Spleen (tissue), 11 donors: ENCODE data around the gene GLRX2. TPM values are rescaled to one million over a fixed set of nuclear protein-coding genes. Genes with fewer than 3 reads are reported as not detected.

ENCODE experiments used
- DNase-seq: peaks from one replicate; pipeline ENCODE4 v3.0.0-alpha.2; 2020
- H3K27ac ChIP-seq, 8 donors: fragments of 200-600 bp; sonication (generic) in 7 of 8; 1 replicate in 4 of 8; 2 replicates in 4 of 8; pipeline versions ENCODE4 v1.5.0 to v1.8.0; 2016 to 2021; ENCODE audit warnings: inconsistent platforms in 4 of 8, mild to moderate bottlenecking in 4 of 8, moderate library complexity in 1 of 8
- H3K27me3 ChIP-seq, 7 donors: fragments of 200-600 bp; sonication (generic) in 6 of 7; replicated peaks in 1 of 7; 1 replicate in 4 of 7; 2 replicates in 3 of 7; pipeline versions ENCODE4 v1.5.0 to v1.8.0; 2016 to 2021; ENCODE audit warnings: inconsistent platforms in 3 of 7, mild to moderate bottlenecking in 1 of 7
- H3K36me3 ChIP-seq, 6 donors: fragments of 200-600 bp; sonication (generic) in 5 of 6; 1 replicate in 4 of 6; 2 replicates in 2 of 6; pipeline versions ENCODE4 v1.5.0 to v1.8.0; 2016 to 2021; ENCODE audit warnings: inconsistent platforms in 2 of 6
- H3K4me1 ChIP-seq, 6 donors: fragments of 200-600 bp; sonication (generic) in 5 of 6; 1 replicate in 3 of 6; 2 replicates in 3 of 6; pipeline versions ENCODE4 v1.5.0 to v1.8.0; 2016 to 2021; ENCODE audit warnings: inconsistent platforms in 3 of 6
- H3K4me3 ChIP-seq, 8 donors: fragments of 200-600 bp; sonication (generic) in 7 of 8; 1 replicate in 4 of 8; 2 replicates in 4 of 8; pipeline versions ENCODE4 v1.5.0 to v1.8.0; 2016 to 2021; ENCODE audit warnings: inconsistent platforms in 4 of 8, mild to moderate bottlenecking in 4 of 8, moderate library complexity in 2 of 8
- H3K9me3 ChIP-seq, 8 donors: fragments of 200-600 bp; sonication (generic) in 7 of 8; 1 replicate in 4 of 8; 2 replicates in 4 of 8; pipeline versions ENCODE4 v1.5.0 to v1.8.0; 2016 to 2021; ENCODE audit warnings: inconsistent platforms in 4 of 8
- POLR2A ChIP-seq, 3 donors: fragments of 450-650 bp; IDR thresholded peaks; one replicate each; pipeline ENCODE4 v1.5.1; 2017; ENCODE audit warnings: antibody characterized with exemption in 3 of 3, mild to moderate bottlenecking in 1 of 3
- POLR2AphosphoS5 ChIP-seq, 3 donors: sonication (generic); formaldehyde crosslinking; IDR thresholded peaks; one replicate each; pipeline ENCODE4 v1.5.1; 2017; ENCODE audit warnings: antibody characterized with exemption in 3 of 3
- WGBS, 5 donors: extraction: QIAGEN DNeasy Blood & Tissue Kit in 3 of 5; methylation state at CpG; one replicate each; pipeline versions ENCODE4 v1.1.5 to v1.1.7; 2013 to 2018; 5-methylcytosine and 5-hydroxymethylcytosine counted together
- intact Hi-C: fragments of 100-400 bp; cut with DNase I; formaldehyde crosslinking; loops from one replicate; pipeline ENCODE4 v1.15.0; 2023; ENCODE audit warnings: low total_unique reads
- polyA plus RNA-seq, 3 donors: library from polyadenylated mRNA; stranded (reverse); fragments of 200-250 nt; gene quantifications; one replicate each; pipeline ENCODE4 v1.2.1, GENCODE V29; 2013
- total RNA-seq, 7 donors: library from RNA; depleted of rRNA in 3 of 7; stranded (reverse); fragments of >200 nt in 3 of 7; fragmentation: NEBNext Ultra II Directional in 4 of 7; extraction: Animal tissue kit (Norgen Biotek cat#: 25700) in 4 of 7; gene quantifications; one replicate each; pipeline versions ENCODE4 v1.1.0 to v1.2.1, GENCODE V29; 2016 to 2021
- TF ChIP-seq, protein P1 (sequence below), 11 experiments: fragments of 200-600 bp in 7 of 11; fragments of 450-650 bp in 4 of 11; sonication (generic) in 4 of 11; IDR thresholded peaks in 8 of 11; conservative IDR thresholded peaks in 3 of 11; 1 replicate in 7 of 11; 2 replicates in 4 of 11; pipeline versions ENCODE4 v1.4.0 to v1.8.0; 2016 to 2021; ENCODE audit warnings: antibody characterized with exemption in 11 of 11, inconsistent platforms in 4 of 11, mild to moderate bottlenecking in 1 of 11
- donor health status: healthy with polysubstance abuse.
- donor health status: DM: no; HTN: no; CAD: no; lungs with moderate emphysema.
- donor health status: DM: no; HTN: no; CAD: no.
- donor health status: Bipolar disorder and iron deficiency.
- donor health status: healthy.
- donor health status: DM: no; HTN: no; CAD: no.
- donor health status: DM: yes; HTN: yes; CAD: no.

GLRX2 gene
- total and polyA plus RNA-seq, 10 donors: 5.9 to 20.0 (median 11.0) TPM

DNA sequence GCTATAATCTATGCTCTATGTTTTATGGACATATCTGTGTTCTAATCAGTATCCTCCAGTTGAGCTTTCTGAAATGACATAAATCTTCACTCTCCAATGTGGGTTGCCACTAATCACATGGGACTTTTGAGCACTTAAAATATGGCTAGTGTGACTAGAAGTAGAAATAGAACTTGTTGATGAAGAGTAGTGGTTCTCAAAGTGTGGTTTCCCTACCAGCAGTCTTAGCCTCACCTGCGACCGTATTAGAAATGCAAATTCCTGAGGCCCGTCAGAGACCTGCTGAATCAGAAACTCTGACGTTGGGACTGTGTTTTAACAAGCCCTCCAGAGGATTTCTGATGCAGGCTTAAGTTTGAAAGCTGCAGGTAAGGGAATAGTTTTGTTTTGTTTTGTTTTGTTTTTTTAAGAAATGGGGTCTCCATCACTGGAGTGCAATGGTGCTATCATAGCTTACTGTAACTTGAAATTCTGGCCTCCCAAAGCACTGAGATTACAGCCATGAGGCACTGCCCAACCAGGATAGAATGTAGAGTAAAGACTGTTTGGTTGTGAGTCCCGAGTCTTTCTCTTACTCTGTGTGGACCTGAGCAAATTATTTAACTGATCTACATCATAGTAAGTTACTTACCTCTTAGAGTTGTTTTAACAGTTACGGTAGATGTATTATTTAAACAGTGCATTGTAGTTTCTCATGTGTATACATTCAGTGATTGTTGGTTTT lies 21.7 kb downstream of the GLRX2 start:
- Histone ChIP-seq H3K36me3 (peaks cover 0 to 91% (median 47%) of the 10 kb centered on the region in 6 donors), H3K4me1 (no peaks in the 10 kb centered on the region), H3K4me3 (no peak overlapping the region), H3K9me3 (no peaks in the 10 kb centered on the region), H3K27ac (no peak overlapping the region), H3K27me3 (no peaks in the 10 kb centered on the region)
- WGBS, 5 donors: 80 to 89% (median 85%) methylated on average over 6 of the region's 6 CpGs
- DNase-seq: no peak
- intact Hi-C loops: no loop called here
- no peak for TF ChIP-seq POLR2AphosphoS5 (IDR thresholded peaks at IDR 0.05)
- no peak for TF ChIP-seq POLR2A (IDR thresholded peaks at IDR 0.05)
- TF ChIP-seq, protein P1, sequence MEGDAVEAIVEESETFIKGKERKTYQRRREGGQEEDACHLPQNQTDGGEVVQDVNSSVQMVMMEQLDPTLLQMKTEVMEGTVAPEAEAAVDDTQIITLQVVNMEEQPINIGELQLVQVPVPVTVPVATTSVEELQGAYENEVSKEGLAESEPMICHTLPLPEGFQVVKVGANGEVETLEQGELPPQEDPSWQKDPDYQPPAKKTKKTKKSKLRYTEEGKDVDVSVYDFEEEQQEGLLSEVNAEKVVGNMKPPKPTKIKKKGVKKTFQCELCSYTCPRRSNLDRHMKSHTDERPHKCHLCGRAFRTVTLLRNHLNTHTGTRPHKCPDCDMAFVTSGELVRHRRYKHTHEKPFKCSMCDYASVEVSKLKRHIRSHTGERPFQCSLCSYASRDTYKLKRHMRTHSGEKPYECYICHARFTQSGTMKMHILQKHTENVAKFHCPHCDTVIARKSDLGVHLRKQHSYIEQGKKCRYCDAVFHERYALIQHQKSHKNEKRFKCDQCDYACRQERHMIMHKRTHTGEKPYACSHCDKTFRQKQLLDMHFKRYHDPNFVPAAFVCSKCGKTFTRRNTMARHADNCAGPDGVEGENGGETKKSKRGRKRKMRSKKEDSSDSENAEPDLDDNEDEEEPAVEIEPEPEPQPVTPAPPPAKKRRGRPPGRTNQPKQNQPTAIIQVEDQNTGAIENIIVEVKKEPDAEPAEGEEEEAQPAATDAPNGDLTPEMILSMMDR (IDR thresholded peaks at IDR 0.05 in 8 of 11, conservative IDR thresholded peaks at IDR 0.05 in 3 of 11): no peak

DNA sequence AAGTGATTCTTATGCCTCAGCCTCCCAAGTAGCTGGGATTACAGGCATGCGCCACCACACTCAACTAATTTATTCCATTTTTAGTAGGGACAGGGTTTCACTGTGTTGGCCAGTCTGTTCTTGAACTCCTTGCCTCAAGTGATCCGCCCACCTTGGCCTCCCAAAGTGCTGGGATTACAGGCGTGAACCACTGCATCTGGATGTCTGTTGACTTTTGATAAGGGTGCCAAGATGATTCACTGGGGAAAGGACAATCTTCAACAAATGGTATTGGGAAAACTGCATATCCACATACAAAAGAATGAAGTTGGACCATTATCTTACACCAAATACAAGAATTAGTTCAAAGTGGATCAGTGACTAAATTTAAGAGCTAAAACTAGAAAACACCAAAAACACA lies 26.0 kb downstream of the GLRX2 start:
- no peak overlapping the region for H3K27ac ChIP-seq
- peaks cover 0 to 80% (median 61%) of the 10 kb centered on the region in 6 donors for H3K36me3 ChIP-seq
- WGBS, 5 donors: 93 to 98% (median 97%) methylated on average over 3 of the region's 3 CpGs
- no peak for DNase-seq
- H3K4me3 ChIP-seq: no peak overlapping the region
- intact Hi-C loops: no loop called here
- no peaks in the 10 kb centered on the region for H3K9me3 ChIP-seq
- no peaks in the 10 kb centered on the region for H3K27me3 ChIP-seq
- no peak for TF ChIP-seq POLR2AphosphoS5 (IDR thresholded peaks at IDR 0.05)
- TF ChIP-seq, protein P1 (IDR thresholded peaks at IDR 0.05 in 8 of 11, conservative IDR thresholded peaks at IDR 0.05 in 3 of 11): no peak
- TF ChIP-seq POLR2A (IDR thresholded peaks at IDR 0.05): no peak
- no peaks in the 10 kb centered on the region for H3K4me1 ChIP-seq

- no peak for TF ChIP-seq POLR2AphosphoS5 (IDR thresholded peaks at IDR 0.05)
- TF ChIP-seq, protein P1 (IDR thresholded peaks at IDR 0.05 in 8 of 11, conservative IDR thresholded peaks at IDR 0.05 in 3 of 11): no peak
- no peak for TF ChIP-seq POLR2A (IDR thresholded peaks at IDR 0.05)
- no peak overlapping the region for H3K27ac ChIP-seq
- no peak overlapping the region for H3K4me3 ChIP-seq
- intact Hi-C loops: no loop called here
- H3K36me3 ChIP-seq: peaks cover 0 to 74% (median 51%) of the 10 kb centered on the region in 6 donors
- no peaks in the 10 kb centered on the region for H3K4me1 ChIP-seq
- DNase-seq: no peak
- H3K27me3 ChIP-seq: no peaks in the 10 kb centered on the region
- no peaks in the 10 kb centered on the region for H3K9me3 ChIP-seq
Measured at GRCh38 chr1:193077991-193078390, 27.2 kb downstream of the GLRX2 start.

DNA sequence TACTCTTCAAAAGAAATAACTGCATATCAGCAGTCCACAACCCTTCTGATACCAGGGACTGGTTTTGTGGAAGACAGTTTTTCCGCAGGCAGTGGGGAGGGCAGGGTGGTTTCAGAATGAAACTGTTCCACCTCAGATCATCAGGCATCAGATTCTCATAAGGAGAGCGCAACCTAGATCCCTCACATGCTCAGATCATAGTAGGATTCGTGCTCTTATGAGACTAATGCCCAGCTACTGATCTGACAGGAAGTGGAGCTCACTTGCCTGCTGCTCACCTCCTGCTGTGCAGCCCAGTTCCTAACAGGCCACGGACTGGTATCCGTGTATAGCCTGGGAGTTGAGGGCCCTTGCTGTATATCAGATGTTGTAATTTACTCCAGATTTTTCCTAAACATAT lies 34.3 kb downstream of the GLRX2 start:
- Histone ChIP-seq H3K4me3 (no peak overlapping the region), H3K36me3 (peaks cover 0 to 14% (median 6%) of the 10 kb centered on the region in 6 donors), H3K9me3 (no peaks in the 10 kb centered on the region), H3K4me1 (peaks cover 14 to 42% (median 18%) of the 10 kb centered on the region in 6 donors), H3K27ac (peak overlapping the region in 7 of 8 donors; percentile 10 to 69 (median 45)), H3K27me3 (no peaks in the 10 kb centered on the region)
- WGBS, 5 donors: 49 to 73% (median 60%) methylated on average over 5 of the region's 5 CpGs
- TF ChIP-seq, protein P1 (IDR thresholded peaks at IDR 0.05 in 8 of 11, conservative IDR thresholded peaks at IDR 0.05 in 3 of 11): no peak
- TF ChIP-seq POLR2AphosphoS5 (IDR thresholded peaks at IDR 0.05): peak in 1 of 3 donors; percentile 11
- intact Hi-C loops: no loop called here
- DNase-seq: no peak
